Measurements from ENCODE around the gene GLYAT.

The GLYAT gene

DNA sequence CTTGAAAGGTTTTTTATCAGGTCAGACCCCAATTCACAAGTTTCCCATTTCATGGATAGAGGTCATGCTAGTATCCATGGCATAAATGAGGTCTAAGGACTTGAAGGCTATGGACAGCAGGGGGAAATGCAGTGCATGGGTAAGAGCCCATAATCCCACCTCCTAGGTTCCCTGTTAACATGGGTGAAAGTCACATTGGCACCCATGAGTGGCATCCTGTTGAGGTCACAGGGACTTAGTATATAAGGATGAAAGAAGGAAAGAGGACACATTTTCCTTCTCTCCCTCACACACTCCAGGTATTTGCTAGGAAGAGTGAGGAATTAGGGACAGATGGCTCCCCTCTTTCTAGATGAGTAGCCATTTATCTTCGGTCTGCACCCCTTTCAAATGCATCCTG lies 9.4 kb upstream of the GLYAT start:
- Histone ChIP-seq H3K4me1 (ENCODE audit: insufficient read depth, low read length, poor library complexity, severe bottlenecking) (no peaks in the 10 kb centered on the region), H3K27me3 (ENCODE audit: insufficient read depth, low read length, poor library complexity, severe bottlenecking) (no peaks in the 10 kb centered on the region), H3K79me2 (ENCODE audit: insufficient read depth, low read length) (no peaks in the 10 kb centered on the region), H3K4me3 (ENCODE audit: low read length, poor library complexity, severe bottlenecking) (no peak overlapping the region), H3K36me3 (ENCODE audit: insufficient read depth, low read length) (no peaks in the 10 kb centered on the region), H2AFZ (ENCODE audit: low read length) (no peak overlapping the region), H3F3A (ENCODE audit: low read depth) (no peaks in the 10 kb centered on the region), H3K9me3 (ENCODE audit: insufficient read depth, low read depth, low read length) (peaks cover 19% of the 10 kb centered on the region), H3K4me2 (ENCODE audit: low read depth, low read length, poor library complexity, severe bottlenecking) (no peak overlapping the region), H4K20me1 (ENCODE audit: insufficient read depth, low read length, poor library complexity, severe bottlenecking) (no peaks in the 10 kb centered on the region), H3K9me2 (replicated peaks; ENCODE audit: low read depth, low read length) (no peaks in the 10 kb centered on the region), H3K9ac (ENCODE audit: low read depth, low read length, poor library complexity, severe bottlenecking) (no peak overlapping the region)
- no peak for TF ChIP-seq EZH2phosphoT487 (IDR thresholded peaks at IDR 0.05; ENCODE audit: borderline replicate concordance)
- TF ChIP-seq, protein P1, sequence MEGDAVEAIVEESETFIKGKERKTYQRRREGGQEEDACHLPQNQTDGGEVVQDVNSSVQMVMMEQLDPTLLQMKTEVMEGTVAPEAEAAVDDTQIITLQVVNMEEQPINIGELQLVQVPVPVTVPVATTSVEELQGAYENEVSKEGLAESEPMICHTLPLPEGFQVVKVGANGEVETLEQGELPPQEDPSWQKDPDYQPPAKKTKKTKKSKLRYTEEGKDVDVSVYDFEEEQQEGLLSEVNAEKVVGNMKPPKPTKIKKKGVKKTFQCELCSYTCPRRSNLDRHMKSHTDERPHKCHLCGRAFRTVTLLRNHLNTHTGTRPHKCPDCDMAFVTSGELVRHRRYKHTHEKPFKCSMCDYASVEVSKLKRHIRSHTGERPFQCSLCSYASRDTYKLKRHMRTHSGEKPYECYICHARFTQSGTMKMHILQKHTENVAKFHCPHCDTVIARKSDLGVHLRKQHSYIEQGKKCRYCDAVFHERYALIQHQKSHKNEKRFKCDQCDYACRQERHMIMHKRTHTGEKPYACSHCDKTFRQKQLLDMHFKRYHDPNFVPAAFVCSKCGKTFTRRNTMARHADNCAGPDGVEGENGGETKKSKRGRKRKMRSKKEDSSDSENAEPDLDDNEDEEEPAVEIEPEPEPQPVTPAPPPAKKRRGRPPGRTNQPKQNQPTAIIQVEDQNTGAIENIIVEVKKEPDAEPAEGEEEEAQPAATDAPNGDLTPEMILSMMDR (conservative IDR thresholded peaks at IDR 0.05; ENCODE audit: low read length) = no peak

DNA sequence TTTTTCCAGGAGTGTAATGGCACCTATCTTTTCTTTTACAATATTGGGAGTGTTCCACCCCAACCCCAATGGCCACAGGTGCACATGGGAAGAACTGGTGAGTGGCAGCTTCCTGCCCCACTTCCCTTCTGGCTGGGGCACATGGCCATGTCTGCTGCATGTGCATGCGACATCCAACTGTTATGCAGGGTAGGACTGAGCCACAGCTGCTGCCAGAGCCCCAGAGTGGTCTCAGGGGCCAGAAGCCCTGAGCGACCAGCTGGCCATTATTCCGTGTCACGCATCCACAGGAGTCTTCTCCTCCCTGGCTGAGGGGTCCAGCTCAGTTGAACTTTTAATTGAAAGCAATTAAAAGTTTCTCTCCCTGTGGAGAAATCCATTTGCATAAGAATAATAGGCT lies 8.7 kb upstream of the GLYAT start:
- no peaks in the 10 kb centered on the region for H4K20me1 ChIP-seq (ENCODE audit: insufficient read depth, low read length, poor library complexity, severe bottlenecking)
- H3K9ac ChIP-seq (ENCODE audit: low read depth, low read length, poor library complexity, severe bottlenecking) = no peak overlapping the region
- TF ChIP-seq EZH2phosphoT487 (IDR thresholded peaks at IDR 0.05; ENCODE audit: borderline replicate concordance) = no peak
- TF ChIP-seq, protein P1 (conservative IDR thresholded peaks at IDR 0.05; ENCODE audit: low read length) = no peak
- H3K27me3 ChIP-seq (ENCODE audit: insufficient read depth, low read length, poor library complexity, severe bottlenecking) = no peaks in the 10 kb centered on the region
- no peaks in the 10 kb centered on the region for H3K4me1 ChIP-seq (ENCODE audit: insufficient read depth, low read length, poor library complexity, severe bottlenecking)
- no peak overlapping the region for H2AFZ ChIP-seq (ENCODE audit: low read length)
- H3F3A ChIP-seq (ENCODE audit: low read depth) = no peaks in the 10 kb centered on the region
- no peak overlapping the region for H3K4me2 ChIP-seq (ENCODE audit: low read depth, low read length, poor library complexity, severe bottlenecking)
- no peak overlapping the region for H3K4me3 ChIP-seq (ENCODE audit: low read length, poor library complexity, severe bottlenecking)
- no peaks in the 10 kb centered on the region for H3K9me2 ChIP-seq (replicated peaks; ENCODE audit: low read depth, low read length)
- H3K79me2 ChIP-seq (ENCODE audit: insufficient read depth, low read length) = no peaks in the 10 kb centered on the region
- H3K36me3 ChIP-seq (ENCODE audit: insufficient read depth, low read length) = no peaks in the 10 kb centered on the region
- H3K9me3 ChIP-seq (ENCODE audit: insufficient read depth, low read depth, low read length) = peaks cover 19% of the 10 kb centered on the region

DNA sequence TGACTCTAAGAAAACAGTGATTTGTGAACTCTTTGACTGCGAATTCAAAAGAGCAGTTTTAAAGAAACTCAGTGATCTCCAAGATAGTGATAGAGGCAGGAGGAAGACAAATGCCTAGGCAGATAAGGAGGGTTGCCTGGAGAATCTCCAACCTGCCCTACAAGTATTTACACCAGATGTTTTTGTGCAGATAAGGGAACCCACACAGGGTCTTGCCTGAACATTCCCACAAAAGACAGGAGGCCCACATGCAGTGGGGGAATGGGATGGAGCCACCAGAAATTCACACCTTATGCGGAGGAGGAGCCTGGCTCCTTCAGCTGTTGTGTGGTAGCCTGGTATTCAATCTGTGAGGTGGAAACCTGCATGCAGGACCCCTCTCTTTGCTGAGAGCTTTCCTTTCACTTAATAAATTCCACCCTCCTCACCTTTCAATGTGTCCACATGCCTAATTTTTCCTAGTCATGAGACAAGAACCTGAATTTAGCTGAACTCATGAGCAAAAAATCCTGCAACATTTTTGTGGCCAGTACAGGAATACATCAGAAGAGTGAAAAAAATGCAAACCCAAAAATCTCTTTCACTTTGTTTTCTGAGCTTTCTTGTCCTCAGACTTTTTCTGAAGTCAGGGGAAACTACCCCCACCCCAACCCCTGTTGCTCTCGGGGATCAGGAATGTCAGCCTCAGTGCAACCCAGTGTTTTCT lies 8.1 kb upstream of the GLYAT start:
- Histone ChIP-seq H3F3A (ENCODE audit: low read depth) (no peaks in the 10 kb centered on the region), H4K20me1 (ENCODE audit: insufficient read depth, low read length, poor library complexity, severe bottlenecking) (no peaks in the 10 kb centered on the region), H3K9me2 (replicated peaks; ENCODE audit: low read depth, low read length) (no peaks in the 10 kb centered on the region), H3K4me2 (ENCODE audit: low read depth, low read length, poor library complexity, severe bottlenecking) (no peak overlapping the region), H3K4me3 (ENCODE audit: low read length, poor library complexity, severe bottlenecking) (no peak overlapping the region), H3K79me2 (ENCODE audit: insufficient read depth, low read length) (no peaks in the 10 kb centered on the region), H3K9ac (ENCODE audit: low read depth, low read length, poor library complexity, severe bottlenecking) (no peak overlapping the region), H3K27me3 (ENCODE audit: insufficient read depth, low read length, poor library complexity, severe bottlenecking) (no peaks in the 10 kb centered on the region), H3K4me1 (ENCODE audit: insufficient read depth, low read length, poor library complexity, severe bottlenecking) (no peaks in the 10 kb centered on the region), H2AFZ (ENCODE audit: low read length) (no peak overlapping the region), H3K36me3 (ENCODE audit: insufficient read depth, low read length) (no peaks in the 10 kb centered on the region), H3K9me3 (ENCODE audit: insufficient read depth, low read depth, low read length) (peaks cover 19% of the 10 kb centered on the region)
- TF ChIP-seq, protein P1 (conservative IDR thresholded peaks at IDR 0.05; ENCODE audit: low read length) = no peak
- TF ChIP-seq EZH2phosphoT487 (IDR thresholded peaks at IDR 0.05; ENCODE audit: borderline replicate concordance) = no peak
